HepG2 (cell line): ENCODE results near the gene IDH3A. TPM values are rescaled to one million over a fixed set of nuclear protein-coding genes. Genes with fewer than 3 reads are reported as not detected.

Source experiments
- ATAC-seq: fragments of 200-7000 bp; cut with Tn5 transposase; 3 replicates; pipeline ENCODE4 v1.9.1; 2020; ENCODE audit warnings: mild to moderate bottlenecking, moderate library complexity
- BruUV-seq: library from RNA; stranded (reverse); fragments of 400-500 nt; replicated peaks from 2 replicates; lab custom pipeline; 2021; lab: Mats Ljungman, UMichigan
- CTCF ChIA-PET: fragments of 300-600 bp; formaldehyde crosslinking; extraction: SDS; loops from one replicate; lab custom pipeline; 2021; ENCODE audit warnings: low total read pairs, inconsistent platforms, low intra/inter-chr PET ratio; lab: Yijun Ruan, JAX
- POLR2A ChIA-PET: fragments of 350-600 bp; sonication (Branson Sonifier 250); formaldehyde crosslinking; loops from one replicate; lab custom pipeline; 2020; ENCODE audit warnings: antibody characterized with exemption, inconsistent platforms; lab: Yijun Ruan, JAX
- DNase-seq: peaks from one replicate; pipeline ENCODE4 v3.0.0-alpha.2; 2015; ENCODE audit warnings: low spot score
- FAIRE-seq: peaks from 3 replicates; lab custom pipeline; 2011; peaks lifted over from hg19 to GRCh38; lab: Jason Lieb, UNC
- H2AFZ ChIP-seq: one replicate; pipeline ENCODE4 v1.6.1; 2011; ENCODE audit warnings: low read length, inconsistent platforms
- H3K27ac ChIP-seq: fragments of 300-600 bp; 3 replicates; pipeline ENCODE4 v1.8.0; 2011; ENCODE audit warnings: mixed run types, mild to moderate bottlenecking, mixed read lengths, low read length, inconsistent platforms; ENCODE audit not compliant: insufficient read depth; ENCODE audit errors: extremely low read length
- H3K27me3 ChIP-seq, 2 experiments: fragments of 200-600 bp in 1 of 2; 2 replicates in 1 of 2; 3 replicates in 1 of 2; pipeline versions ENCODE4 v1.6.0 to v1.8.0; 2011; ENCODE audit warnings: low read length in 2 of 2, mild to moderate bottlenecking in 2 of 2, moderate library complexity in 2 of 2, inconsistent platforms in 1 of 2; ENCODE audit not compliant: insufficient read depth in 2 of 2, control insufficient read depth in 1 of 2
- H3K36me3 ChIP-seq, 2 experiments: fragments of 200-600 bp in 1 of 2; replicated peaks in 1 of 2; 2 replicates in 1 of 2; 3 replicates in 1 of 2; pipeline versions ENCODE4 v1.5.1 to v1.8.0; 2011; ENCODE audit warnings: low read length in 2 of 2, inconsistent platforms in 1 of 2; ENCODE audit not compliant: insufficient read depth in 2 of 2, control insufficient read depth in 1 of 2
- H3K4me1 ChIP-seq: 2 replicates; pipeline ENCODE4 v1.5.1; 2012; ENCODE audit warnings: low read length, inconsistent platforms; ENCODE audit not compliant: insufficient read depth
- H3K4me2 ChIP-seq: 2 replicates; pipeline ENCODE4 v1.6.0; 2011; ENCODE audit warnings: low read depth, low read length, inconsistent platforms
- H3K4me3 ChIP-seq, 3 experiments: fragments of 200-600 bp in 1 of 3; sonication (generic), shearing (Covaris generic) in 1 of 3; replicated peaks in 1 of 3; 2 replicates each; pipeline ENCODE4 v1.5.1; 2011 to 2016; ENCODE audit warnings: low read length in 3 of 3, inconsistent platforms in 2 of 3, low read depth in 2 of 3, mild to moderate bottlenecking in 2 of 3, control low read depth in 1 of 3, mixed read lengths in 1 of 3; ENCODE audit not compliant: insufficient read depth in 1 of 3
- H3K79me2 ChIP-seq: one replicate; pipeline ENCODE4 v1.6.1; 2011; ENCODE audit warnings: low read length, inconsistent platforms; ENCODE audit not compliant: insufficient read depth
- H3K9ac ChIP-seq: 2 replicates; pipeline ENCODE4 v1.6.0; 2011; ENCODE audit warnings: mild to moderate bottlenecking, low read depth, low read length, inconsistent platforms; ENCODE audit not compliant: insufficient read depth
- H3K9me3 ChIP-seq: 2 replicates; pipeline ENCODE4 v1.5.1; 2012; ENCODE audit warnings: mild to moderate bottlenecking, low read length
- H4K20me1 ChIP-seq: 2 replicates; pipeline ENCODE4 v1.6.0; 2011; ENCODE audit warnings: inconsistent platforms, mild to moderate bottlenecking, low read length, moderate library complexity; ENCODE audit not compliant: insufficient read depth
- SMARCE1 ChIP-seq: fragments of 450-650 bp; IDR thresholded peaks from 2 replicates; pipeline ENCODE4 v1.6.1; 2017; ENCODE audit warnings: borderline replicate concordance
- U2AF1 ChIP-seq: fragments of 200-400 bp; formaldehyde crosslinking; optimal IDR thresholded peaks from 2 replicates; pipeline ENCODE3; 2017; ENCODE audit warnings: mild to moderate bottlenecking, low read depth, low read length
- ZBTB1 ChIP-seq: sonication (generic); formaldehyde crosslinking; IDR thresholded peaks from 2 replicates; pipeline ENCODE4 v1.4.0; 2020; ENCODE audit warnings: missing genetic modification reagents, borderline replicate concordance
- ZNF230 ChIP-seq: sonication (generic); formaldehyde crosslinking; IDR thresholded peaks from 2 replicates; pipeline ENCODE4 v1.4.0; 2020; ENCODE audit warnings: mild to moderate bottlenecking, missing genetic modification reagents
- ZNF33A ChIP-seq: sonication (generic); formaldehyde crosslinking; IDR thresholded peaks from 2 replicates; pipeline ENCODE4 v1.5.1; 2020; ENCODE audit warnings: missing genetic modification reagents, mild to moderate bottlenecking, moderate library complexity, borderline replicate concordance
- WGBS: methylation state at CpG from one replicate; pipeline ENCODE4 v1.1.6; 2017; ENCODE audit warnings: low lambda C conversion rate; 5-methylcytosine and 5-hydroxymethylcytosine counted together
- in situ Hi-C: cut with HindIII; loops from 2 replicates; pipeline ENCODE4 v1.10.0; 2017; ENCODE audit warnings: low pct_unique_long_range_greater_than_20kb; ENCODE audit not compliant: extremely low pct_ligation_motif_present
- intact Hi-C: fragments of 100-400 bp; cut with micrococcal nuclease; formaldehyde crosslinking; loops from one replicate; pipeline ENCODE4 v1.10.0; 2022; ENCODE audit not compliant: unreplicated experiment
- polyA plus RNA-seq, 8 experiments: library from polyadenylated mRNA; depleted of rRNA in 3 of 8; stranded (reverse) in 7 of 8; unstranded in 1 of 8; fragments of >200 nt; fragmentation: Illumina TruSeq in 4 of 8; extraction: Trizol in 4 of 8; gene quantifications; 2 replicates each; pipeline versions ENCODE4 v1.2.1 to v1.2.3, GENCODE V29; 2011 to 2016; ENCODE audit warnings: low read depth in 4 of 8, missing spikeins in 1 of 8, mixed read lengths in 1 of 8; ENCODE audit not compliant: insufficient read depth in 1 of 8
- total RNA-seq, 5 experiments: library from RNA; depleted of rRNA; stranded (reverse); fragments of >200 nt; fragmentation: Illumina TruSeq; extraction: Trizol; gene quantifications; 2 replicates each; pipeline ENCODE4 v1.2.3, GENCODE V29; 2016; ENCODE audit warnings: low read depth in 1 of 5
- TF ChIP-seq, protein P1 (sequence below): sonication (generic); formaldehyde crosslinking; IDR thresholded peaks from 2 replicates; pipeline ENCODE4 v1.8.0; 2023; ENCODE audit warnings: mild to moderate bottlenecking, missing genetic modification reagents
- TF ChIP-seq, protein P2 (sequence below): sonication (generic); formaldehyde crosslinking; IDR thresholded peaks from 2 replicates; pipeline ENCODE4 v1.4.0; 2020; ENCODE audit warnings: missing genetic modification reagents
- TF ChIP-seq, protein P3 (sequence below): sonication (generic); formaldehyde crosslinking; IDR thresholded peaks from 2 replicates; pipeline ENCODE4 v1.4.0; 2020; ENCODE audit warnings: missing genetic modification reagents, borderline replicate concordance

The IDH3A gene
- total and polyA plus RNA-seq, 2 of the 13 experiments (the other 11 are each of a cell fraction or from before 2014, with no cell fraction given): 40.7 to 50.7 TPM

DNA sequence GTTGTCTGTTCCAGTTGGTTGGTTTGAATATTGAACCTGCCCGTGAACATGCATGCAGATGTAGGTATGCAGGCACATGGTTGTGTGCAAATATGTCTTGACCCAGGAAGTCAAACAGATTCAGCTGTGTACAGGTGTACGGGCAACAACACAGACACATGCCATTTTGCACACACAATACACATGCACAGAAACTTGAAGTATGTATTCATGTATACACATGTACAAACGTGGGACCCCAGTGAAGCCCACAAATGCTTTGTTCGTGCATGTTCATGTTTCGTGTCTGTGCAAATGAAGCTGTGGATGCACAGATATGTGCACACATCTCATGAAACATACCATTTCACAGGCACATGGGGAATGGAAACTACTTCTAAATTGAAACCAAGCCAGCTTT is 30.7 kb downstream of the IDH3A start:
- Histone ChIP-seq H3K9ac (no peak overlapping the region), H3K4me1 (0 out of 2 replicates have a peak, but pooled peaks cover 6% of the 10 kb centered on the region), H3K4me2 (no peak overlapping the region), H3K36me3 (no peaks in the 10 kb centered on the region), H3K9me3 (no peaks in the 10 kb centered on the region), H3K27ac (no peak overlapping the region), H3K79me2 (no peaks in the 10 kb centered on the region), H3K27me3 (no peaks in the 10 kb centered on the region), H3K4me3 (no peak overlapping the region), H2AFZ (no peak overlapping the region), H4K20me1 (no peaks in the 10 kb centered on the region)
- ATAC-seq (no peak), DNase-seq (no peak), FAIRE-seq (no peak)
- ChIA-PET POLR2A (no interaction called here), CTCF (no interaction called here)
- BruUV-seq: no TSS peak
- TF ChIP-seq ZNF33A (CRISPR knock-in tag) (no peak), ZNF230 (no peak), U2AF1 (no peak), ZBTB1 (CRISPR knock-in tag) (no peak), SMARCE1 (no peak)
- TF ChIP-seq, protein P1, sequence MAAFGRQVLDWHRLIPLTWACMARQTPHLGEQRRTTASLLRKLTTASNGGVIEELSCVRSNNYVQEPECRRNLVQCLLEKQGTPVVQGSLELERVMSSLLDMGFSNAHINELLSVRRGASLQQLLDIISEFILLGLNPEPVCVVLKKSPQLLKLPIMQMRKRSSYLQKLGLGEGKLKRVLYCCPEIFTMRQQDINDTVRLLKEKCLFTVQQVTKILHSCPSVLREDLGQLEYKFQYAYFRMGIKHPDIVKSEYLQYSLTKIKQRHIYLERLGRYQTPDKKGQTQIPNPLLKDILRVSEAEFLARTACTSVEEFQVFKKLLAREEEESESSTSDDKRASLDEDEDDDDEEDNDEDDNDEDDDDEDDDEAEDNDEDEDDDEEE: no peak
- TF ChIP-seq, protein P2, sequence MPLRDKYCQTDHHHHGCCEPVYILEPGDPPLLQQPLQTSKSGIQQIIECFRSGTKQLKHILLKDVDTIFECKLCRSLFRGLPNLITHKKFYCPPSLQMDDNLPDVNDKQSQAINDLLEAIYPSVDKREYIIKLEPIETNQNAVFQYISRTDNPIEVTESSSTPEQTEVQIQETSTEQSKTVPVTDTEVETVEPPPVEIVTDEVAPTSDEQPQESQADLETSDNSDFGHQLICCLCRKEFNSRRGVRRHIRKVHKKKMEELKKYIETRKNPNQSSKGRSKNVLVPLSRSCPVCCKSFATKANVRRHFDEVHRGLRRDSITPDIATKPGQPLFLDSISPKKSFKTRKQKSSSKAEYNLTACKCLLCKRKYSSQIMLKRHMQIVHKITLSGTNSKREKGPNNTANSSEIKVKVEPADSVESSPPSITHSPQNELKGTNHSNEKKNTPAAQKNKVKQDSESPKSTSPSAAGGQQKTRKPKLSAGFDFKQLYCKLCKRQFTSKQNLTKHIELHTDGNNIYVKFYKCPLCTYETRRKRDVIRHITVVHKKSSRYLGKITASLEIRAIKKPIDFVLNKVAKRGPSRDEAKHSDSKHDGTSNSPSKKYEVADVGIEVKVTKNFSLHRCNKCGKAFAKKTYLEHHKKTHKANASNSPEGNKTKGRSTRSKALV (CRISPR knock-in tag): no peak
- TF ChIP-seq, protein P3, sequence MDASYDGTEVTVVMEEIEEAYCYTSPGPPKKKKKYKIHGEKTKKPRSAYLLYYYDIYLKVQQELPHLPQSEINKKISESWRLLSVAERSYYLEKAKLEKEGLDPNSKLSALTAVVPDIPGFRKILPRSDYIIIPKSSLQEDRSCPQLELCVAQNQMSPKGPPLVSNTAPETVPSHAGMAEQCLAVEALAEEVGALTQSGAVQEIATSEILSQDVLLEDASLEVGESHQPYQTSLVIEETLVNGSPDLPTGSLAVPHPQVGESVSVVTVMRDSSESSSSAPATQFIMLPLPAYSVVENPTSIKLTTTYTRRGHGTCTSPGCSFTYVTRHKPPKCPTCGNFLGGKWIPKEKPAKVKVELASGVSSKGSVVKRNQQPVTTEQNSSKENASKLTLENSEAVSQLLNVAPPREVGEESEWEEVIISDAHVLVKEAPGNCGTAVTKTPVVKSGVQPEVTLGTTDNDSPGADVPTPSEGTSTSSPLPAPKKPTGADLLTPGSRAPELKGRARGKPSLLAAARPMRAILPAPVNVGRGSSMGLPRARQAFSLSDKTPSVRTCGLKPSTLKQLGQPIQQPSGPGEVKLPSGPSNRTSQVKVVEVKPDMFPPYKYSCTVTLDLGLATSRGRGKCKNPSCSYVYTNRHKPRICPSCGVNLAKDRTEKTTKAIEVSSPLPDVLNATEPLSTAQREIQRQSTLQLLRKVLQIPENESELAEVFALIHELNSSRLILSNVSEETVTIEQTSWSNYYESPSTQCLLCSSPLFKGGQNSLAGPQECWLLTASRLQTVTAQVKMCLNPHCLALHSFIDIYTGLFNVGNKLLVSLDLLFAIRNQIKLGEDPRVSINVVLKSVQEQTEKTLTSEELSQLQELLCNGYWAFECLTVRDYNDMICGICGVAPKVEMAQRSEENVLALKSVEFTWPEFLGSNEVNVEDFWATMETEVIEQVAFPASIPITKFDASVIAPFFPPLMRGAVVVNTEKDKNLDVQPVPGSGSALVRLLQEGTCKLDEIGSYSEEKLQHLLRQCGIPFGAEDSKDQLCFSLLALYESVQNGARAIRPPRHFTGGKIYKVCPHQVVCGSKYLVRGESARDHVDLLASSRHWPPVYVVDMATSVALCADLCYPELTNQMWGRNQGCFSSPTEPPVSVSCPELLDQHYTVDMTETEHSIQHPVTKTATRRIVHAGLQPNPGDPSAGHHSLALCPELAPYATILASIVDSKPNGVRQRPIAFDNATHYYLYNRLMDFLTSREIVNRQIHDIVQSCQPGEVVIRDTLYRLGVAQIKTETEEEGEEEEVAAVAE (CRISPR knock-in tag): no peak
- WGBS: 14% methylated on average over 4 of the region's 5 CpGs
- in situ Hi-C loops: loop anchor here (5.0 kb wide), 1 partner anchor 62 kb away; no protein-coding TSS in a partner anchor
- intact Hi-C loops: no loop called here
